ENCODE measurements around the gene KIF17. TPM values are rescaled to one million over a fixed set of nuclear protein-coding genes. Genes with fewer than 3 reads are reported as not detected.

KIF17 gene
- total RNA-seq, 2 experiments from 2014 or later: not detected

DNA sequence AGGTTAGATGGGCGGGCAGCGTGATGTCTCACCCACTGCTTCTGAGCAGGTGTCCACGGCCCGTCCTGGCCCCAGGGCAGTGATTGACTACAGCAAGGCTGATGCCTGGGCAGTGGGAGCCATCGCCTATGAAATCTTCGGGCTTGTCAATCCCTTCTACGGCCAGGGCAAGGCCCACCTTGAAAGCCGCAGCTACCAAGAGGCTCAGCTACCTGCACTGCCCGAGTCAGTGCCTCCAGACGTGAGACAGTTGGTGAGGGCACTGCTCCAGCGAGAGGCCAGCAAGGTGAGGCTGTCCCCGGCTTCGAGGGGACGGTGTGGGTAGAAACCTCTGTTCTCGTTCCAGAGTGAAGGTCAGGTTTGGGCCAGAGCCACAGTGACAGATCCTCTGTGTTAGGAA, 68.9 kb downstream of the KIF17 start:
- POLR2A ChIA-PET: no interaction called here
- H3K4me3 Mint-ChIP-seq: no peak overlapping the region
- CTCF ChIA-PET: no interaction called here
- H3K9me3 Mint-ChIP-seq: no peaks in the 10 kb centered on the region
- H3K4me1 Mint-ChIP-seq: no peaks in the 10 kb centered on the region
- no peak overlapping the region for H3K27ac Mint-ChIP-seq
- peaks cover 33% of the 10 kb centered on the region for H3K36me3 Mint-ChIP-seq (ENCODE audit: low read depth)
- DNase-seq: no peak
- H3K27me3 Mint-ChIP-seq: no peaks in the 10 kb centered on the region

GRCh38 chr1:20648438-20648837, 69.4 kb downstream of the KIF17 start:
- Mint-ChIP-seq H3K4me3 (no peak overlapping the region), H3K27ac (no peak overlapping the region), H3K27me3 (no peaks in the 10 kb centered on the region), H3K36me3 (ENCODE audit: low read depth) (peaks cover 30% of the 10 kb centered on the region), H3K9me3 (no peaks in the 10 kb centered on the region), H3K4me1 (no peaks in the 10 kb centered on the region)
- CTCF ChIA-PET: no interaction called here
- no peak for DNase-seq
- POLR2A ChIA-PET: no interaction called here

GRCh38 chr1:20645414-20645813, 72.4 kb downstream of the KIF17 start:
- CTCF ChIA-PET: interaction anchor here (0.6 to 2.3 kb wide), 4 partner anchors 12 to 1049 kb away, joined by 4 to 8 read pairs (median 4); no protein-coding TSS in a partner anchor

GRCh38 chr1:20644416-20644815, 73.4 kb downstream of the KIF17 start:
- no peaks in the 10 kb centered on the region for H3K9me3 Mint-ChIP-seq
- H3K36me3 Mint-ChIP-seq (ENCODE audit: low read depth): peaks cover 1% of the 10 kb centered on the region
- POLR2A ChIA-PET: no interaction called here
- H3K4me3 Mint-ChIP-seq: no peak overlapping the region
- CTCF ChIA-PET: no interaction called here
- H3K27me3 Mint-ChIP-seq: no peaks in the 10 kb centered on the region
- peaks cover 3% of the 10 kb centered on the region for H3K4me1 Mint-ChIP-seq
- no peak overlapping the region for H3K27ac Mint-ChIP-seq
- no peak for DNase-seq

More at GRCh38 chr1:20645414-20645813, 72.4 kb downstream of the KIF17 start:
- no peak overlapping the region for H3K27ac Mint-ChIP-seq
- peaks cover 10% of the 10 kb centered on the region for H3K36me3 Mint-ChIP-seq (ENCODE audit: low read depth)
- no peak for DNase-seq
- H3K4me3 Mint-ChIP-seq: no peak overlapping the region
- H3K9me3 Mint-ChIP-seq: no peaks in the 10 kb centered on the region
- H3K4me1 Mint-ChIP-seq: peaks cover under 1% of the 10 kb centered on the region
- POLR2A ChIA-PET: no interaction called here
- no peaks in the 10 kb centered on the region for H3K27me3 Mint-ChIP-seq

DNA sequence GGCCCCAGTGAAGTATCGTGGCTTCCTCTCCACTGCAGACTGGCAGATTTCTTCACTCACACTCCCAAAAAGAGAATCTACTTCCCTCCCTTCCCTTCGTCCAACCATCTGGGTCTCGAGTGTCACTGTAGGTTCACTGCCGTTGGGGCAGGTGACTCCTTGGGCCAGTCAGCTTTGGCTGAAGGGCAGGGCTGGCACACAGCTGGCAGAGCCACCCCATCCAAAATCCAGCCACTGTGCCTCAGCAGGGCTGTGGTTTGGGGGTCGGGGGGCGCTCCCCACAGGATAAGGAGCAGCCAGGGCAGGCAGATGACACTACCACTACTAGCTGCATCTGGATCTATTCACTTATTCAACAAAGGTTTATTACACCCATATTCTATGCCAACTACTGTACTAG, 74.7 kb downstream of the KIF17 start:
- H3K9me3 Mint-ChIP-seq: no peaks in the 10 kb centered on the region
- H3K4me1 Mint-ChIP-seq: peaks cover 3% of the 10 kb centered on the region
- DNase-seq: no peak
- no peak overlapping the region for H3K27ac Mint-ChIP-seq
- H3K27me3 Mint-ChIP-seq: no peaks in the 10 kb centered on the region
- no peak overlapping the region for H3K4me3 Mint-ChIP-seq
- H3K36me3 Mint-ChIP-seq (ENCODE audit: low read depth): no peaks in the 10 kb centered on the region
- CTCF ChIA-PET: interaction anchor here (0.9 to 1.7 kb wide), 3 partner anchors 8 to 16 kb away, joined by 3 to 5 read pairs (median 3); no protein-coding TSS in a partner anchor
- POLR2A ChIA-PET: no interaction called here

DNA sequence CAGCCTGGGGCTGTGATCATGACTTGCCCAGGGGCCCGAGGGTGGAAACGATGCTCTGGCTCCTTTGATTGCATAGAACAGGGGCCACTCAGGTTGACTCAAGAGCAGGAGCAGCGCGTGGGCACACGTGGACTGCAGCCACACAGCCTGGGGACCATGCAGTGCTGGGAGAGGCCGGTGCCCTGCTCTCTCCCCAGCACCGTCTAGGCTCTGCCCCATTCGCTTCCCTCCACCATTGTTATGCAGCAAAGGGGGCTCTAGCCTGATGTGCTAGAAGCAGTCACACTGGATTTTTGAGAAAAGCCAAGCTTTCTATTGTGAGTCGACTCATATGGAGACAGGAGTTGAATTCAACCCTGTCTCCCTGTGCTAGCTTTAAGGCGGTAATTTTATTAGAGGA, 75.8 kb downstream of the KIF17 start:
- Mint-ChIP-seq H3K27ac (no peak overlapping the region), H3K4me1 (peaks cover 3% of the 10 kb centered on the region), H3K4me3 (no peak overlapping the region), H3K27me3 (no peaks in the 10 kb centered on the region), H3K36me3 (ENCODE audit: low read depth) (no peaks in the 10 kb centered on the region), H3K9me3 (no peaks in the 10 kb centered on the region)
- CTCF ChIA-PET: interaction anchor here (1.7 kb wide), 1 partner anchor 9 kb away, joined by 5 read pairs; no protein-coding TSS in a partner anchor
- no peak for DNase-seq
- POLR2A ChIA-PET: no interaction called here

GRCh38 chr1:20640183-20640597, 77.6 kb downstream of the KIF17 start:
- Mint-ChIP-seq H3K27me3 (no peaks in the 10 kb centered on the region), H3K27ac (no peak overlapping the region), H3K4me3 (no peak overlapping the region), H3K36me3 (ENCODE audit: low read depth) (no peaks in the 10 kb centered on the region), H3K9me3 (no peaks in the 10 kb centered on the region), H3K4me1 (peaks cover 3% of the 10 kb centered on the region)
- CTCF ChIA-PET: no interaction called here
- peak; percentile 74 for DNase-seq
- POLR2A ChIA-PET: no interaction called here

GRCh38 chr1:20636785-20637347, 80.9 kb downstream of the KIF17 start:
- H3K9me3 Mint-ChIP-seq: no peaks in the 10 kb centered on the region
- H3K4me3 Mint-ChIP-seq: no peak overlapping the region
- POLR2A ChIA-PET: no interaction called here
- CTCF ChIA-PET: interaction anchor here (1.0 kb wide), 1 partner anchor 113 kb away, joined by 3 read pairs; no protein-coding TSS in a partner anchor
- no peaks in the 10 kb centered on the region for H3K36me3 Mint-ChIP-seq (ENCODE audit: low read depth)
- no peak for DNase-seq
- H3K4me1 Mint-ChIP-seq: peaks cover 13% of the 10 kb centered on the region
- H3K27me3 Mint-ChIP-seq: no peaks in the 10 kb centered on the region
- peak overlapping the region; percentile 63 for H3K27ac Mint-ChIP-seq

DNA sequence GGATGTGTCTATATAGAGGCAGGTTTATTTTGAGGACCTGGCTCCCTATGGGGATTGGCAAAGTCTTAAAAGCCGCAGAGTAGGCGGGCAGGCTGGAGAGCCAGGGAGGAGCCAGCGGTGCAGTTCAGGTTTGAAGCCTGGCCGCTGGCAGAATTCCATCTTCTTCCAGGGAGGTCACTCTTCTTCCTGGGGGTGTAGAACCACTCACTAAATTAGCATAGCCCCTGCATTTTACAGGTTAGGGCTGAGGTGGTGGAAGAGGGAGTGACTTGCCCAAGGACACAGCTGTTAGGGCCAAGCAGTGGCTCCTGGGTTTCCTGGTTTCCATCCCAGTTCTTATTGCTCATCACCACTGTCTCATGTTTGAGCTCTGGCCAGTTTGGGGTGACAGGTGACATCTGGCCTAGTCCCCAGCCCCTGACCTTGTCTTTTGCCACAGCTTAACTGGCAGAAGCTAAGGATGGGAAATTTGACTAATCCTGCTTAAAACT, 83.2 kb downstream of the KIF17 start:
- POLR2A ChIA-PET: no interaction called here
- peaks cover 2% of the 10 kb centered on the region for H3K27me3 Mint-ChIP-seq
- no peak for DNase-seq
- peak overlapping the region; percentile 76 for H3K4me3 Mint-ChIP-seq
- H3K4me1 Mint-ChIP-seq: peaks cover 10% of the 10 kb centered on the region
- H3K27ac Mint-ChIP-seq: peak overlapping the region; percentile 68
- H3K36me3 Mint-ChIP-seq (ENCODE audit: low read depth): no peaks in the 10 kb centered on the region
- CTCF ChIA-PET: interaction anchor here (1.3 kb wide), 2 partner anchors 38 to 62 kb away, joined by 4 to 6 read pairs; no protein-coding TSS in a partner anchor
- no peaks in the 10 kb centered on the region for H3K9me3 Mint-ChIP-seq

- ChIA-PET POLR2A (no interaction called here), CTCF (interaction anchor here (0.7 to 1.3 kb wide), 9 partner anchors 9 to 382 kb away, joined by 3 to 8 read pairs (median 4); no protein-coding TSS in a partner anchor)
- peak overlapping the region; percentile 68 for H3K27ac Mint-ChIP-seq
- peak overlapping the region; percentile 76 for H3K4me3 Mint-ChIP-seq
- peaks cover 10% of the 10 kb centered on the region for H3K4me1 Mint-ChIP-seq
- DNase-seq: no peak
- no peaks in the 10 kb centered on the region for H3K9me3 Mint-ChIP-seq
- no peaks in the 10 kb centered on the region for H3K36me3 Mint-ChIP-seq (ENCODE audit: low read depth)
- H3K27me3 Mint-ChIP-seq: peaks cover 2% of the 10 kb centered on the region
Observed at GRCh38 chr1:20634065-20634593, 83.7 kb downstream of the KIF17 start.

GRCh38 chr1:20633190-20634064, 84.4 kb downstream of the KIF17 start, which contains the start of gene PINK1:
Gene PINK1 (plus strand): TSS chr1:20633458. CDS start chr1:20633549, 91 bp downstream.
- peaks cover 10% of the 10 kb centered on the region for H3K4me1 Mint-ChIP-seq
- peak within 1 kb of the TSS; percentile 68 for H3K27ac Mint-ChIP-seq
- H3K36me3 Mint-ChIP-seq (ENCODE audit: low read depth): no peaks in the 10 kb centered on the region
- peaks cover 2% of the 10 kb centered on the region for H3K27me3 Mint-ChIP-seq
- peak within 1 kb of the TSS; percentile 76 for H3K4me3 Mint-ChIP-seq
- no peaks in the 10 kb centered on the region for H3K9me3 Mint-ChIP-seq
- CTCF ChIA-PET: interaction anchor here (0.7 to 1.5 kb wide), 12 partner anchors 9 to 381 kb away, joined by 3 to 8 read pairs (median 4); no protein-coding TSS in a partner anchor
- POLR2A ChIA-PET: no interaction called here
- DNase-seq: peak; percentile 82

- peak overlapping the region; percentile 70 for H3K4me3 Mint-ChIP-seq
- peaks cover 5% of the 10 kb centered on the region for H3K9me3 Mint-ChIP-seq
- H3K27me3 Mint-ChIP-seq: peaks cover 7% of the 10 kb centered on the region
- H3K4me1 Mint-ChIP-seq: peaks cover 10% of the 10 kb centered on the region
- DNase-seq: no peak
- no peak overlapping the region for H3K27ac Mint-ChIP-seq
- ChIA-PET POLR2A (no interaction called here), CTCF (interaction anchor here (0.9 to 1.5 kb wide), 3 partner anchors 14 to 37 kb away, joined by 3 to 4 read pairs (median 3); no protein-coding TSS in a partner anchor)
- no peaks in the 10 kb centered on the region for H3K36me3 Mint-ChIP-seq (ENCODE audit: low read depth)
Observed at GRCh38 chr1:20632386-20632785, 85.4 kb downstream of the KIF17 start.

DNA sequence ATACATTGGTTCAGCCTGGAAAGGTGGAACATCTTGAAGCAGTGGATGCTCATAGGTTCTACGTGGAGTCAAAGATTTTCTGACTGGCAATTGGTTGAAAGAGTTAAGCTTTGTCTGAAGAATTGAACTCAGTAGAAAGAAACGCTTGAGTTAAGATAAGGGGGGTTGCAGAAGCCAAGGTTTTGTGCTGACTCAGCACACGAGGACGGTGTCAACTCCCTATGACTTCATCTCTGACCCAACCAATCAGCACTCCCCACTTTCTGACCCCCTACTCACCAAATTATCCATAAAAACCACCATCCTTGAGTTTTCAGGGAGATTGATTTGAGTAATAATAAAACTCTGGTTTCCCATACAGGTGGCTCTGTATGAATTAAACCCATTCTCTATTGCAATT, 87.1 kb downstream of the KIF17 start:
- Mint-ChIP-seq H3K27ac (no peak overlapping the region), H3K36me3 (ENCODE audit: low read depth) (no peaks in the 10 kb centered on the region), H3K4me3 (no peak overlapping the region), H3K27me3 (peaks cover 16% of the 10 kb centered on the region), H3K4me1 (peaks cover 10% of the 10 kb centered on the region), H3K9me3 (peaks cover 5% of the 10 kb centered on the region)
- POLR2A ChIA-PET: no interaction called here
- no peak for DNase-seq
- CTCF ChIA-PET: interaction anchor here (0.9 to 1.4 kb wide), 2 partner anchors 45 to 56 kb away, joined by 3 to 5 read pairs; no protein-coding TSS in a partner anchor
